Esophagus muscularis mucosa (tissue), 4 donors: Measurements from ENCODE around the gene EFNA4.

Experiments
- CTCF ChIP-seq, 3 experiments: fragments of 200-600 bp in 2 of 3; fragments of 450-650 bp in 1 of 3; sonication (generic) in 2 of 3; IDR thresholded peaks; one replicate each; pipeline ENCODE4 v1.5.1; 2017 to 2019; ENCODE audit warnings: antibody characterized with exemption in 3 of 3, mild to moderate bottlenecking in 2 of 3, moderate library complexity in 1 of 3
- EP300 ChIP-seq: sonication (generic); formaldehyde crosslinking; IDR thresholded peaks from one replicate; pipeline ENCODE4 v1.6.1; 2017; ENCODE audit warnings: antibody characterized with exemption
- POLR2A ChIP-seq: fragments of 450-650 bp; IDR thresholded peaks from one replicate; pipeline ENCODE4 v1.6.1; 2017; ENCODE audit warnings: antibody characterized with exemption, moderate library complexity, mild to moderate bottlenecking, low read depth
- POLR2AphosphoS5 ChIP-seq, 2 donors: sonication (generic); formaldehyde crosslinking; IDR thresholded peaks; one replicate each; pipeline ENCODE4 v1.6.1; 2017; ENCODE audit warnings: antibody characterized with exemption in 2 of 2

GRCh38 chr1:155062702-155063411 is 683 bp upstream of the EFNA4 start:
- TF ChIP-seq POLR2AphosphoS5 (IDR thresholded peaks at IDR 0.05) (no peak), CTCF (IDR thresholded peaks at IDR 0.05) (peak; percentile 71 to 78 (median 76)), POLR2A (no peak), EP300 (no peak)
